Measurements from ENCODE around the gene LIN7A. TPM values are rescaled to one million over a fixed set of nuclear protein-coding genes. Genes with fewer than 3 reads are reported as not detected.
A peak's percentile ranks its signal among the peaks of the same experiment; 100 is the strongest.

LIN7A gene
- total and polyA plus RNA-seq, 2 donors from 2014 or later, result 9.7 to 9.9 TPM

DNA sequence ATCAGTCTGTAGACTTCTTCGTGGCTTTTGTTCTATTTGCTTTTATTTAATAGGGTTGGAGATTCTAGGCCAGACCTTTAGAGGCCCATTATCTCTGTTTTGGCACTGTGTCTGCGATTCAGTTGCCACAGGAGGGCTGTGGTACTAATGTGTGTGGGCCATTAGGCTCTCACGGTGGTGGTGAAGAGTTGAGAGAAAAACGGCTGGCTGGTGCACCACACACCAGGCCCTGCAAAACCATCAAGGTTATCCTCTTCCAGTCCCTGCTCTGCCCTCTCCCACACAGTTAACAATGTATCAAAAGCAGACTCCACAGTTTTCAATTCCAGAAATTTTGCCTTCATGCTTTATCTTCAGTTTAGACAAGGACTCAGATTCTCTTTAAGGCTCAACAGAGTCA is 123.3 kb downstream of the LIN7A start:
- Histone ChIP-seq H3K9me3 (ENCODE audit: control insufficient read depth in 2 of 3, insufficient read depth in 1 of 3, low read length in 3 of 3) (no peaks in the 10 kb centered on the region), H3K9ac (ENCODE audit: low read length in 3 of 3) (no peak overlapping the region), H3K4me1 (ENCODE audit: control insufficient read depth in 2 of 3, insufficient read depth in 2 of 3, low read depth in 1 of 3, low read length in 3 of 3) (no peaks in the 10 kb centered on the region), H3K4me3 (ENCODE audit: low read length in 3 of 3) (no peak overlapping the region), H3K36me3 (ENCODE audit: control insufficient read depth in 2 of 3, insufficient read depth in 3 of 3, low read length in 3 of 3) (peaks cover 0 to 3% (median 0%) of the 10 kb centered on the region in 3 donors), H3K27me3 (ENCODE audit: control insufficient read depth, insufficient read depth, low read length) (no peaks in the 10 kb centered on the region), H3K27ac (ENCODE audit: low read depth in 2 of 2, low read length in 2 of 2) (no peak overlapping the region)
- intact Hi-C loops (cut with DNase I), result no loop called here
- DNase-seq, result no peak
- FAIRE-seq, result no peak
- TF ChIP-seq, protein P1, sequence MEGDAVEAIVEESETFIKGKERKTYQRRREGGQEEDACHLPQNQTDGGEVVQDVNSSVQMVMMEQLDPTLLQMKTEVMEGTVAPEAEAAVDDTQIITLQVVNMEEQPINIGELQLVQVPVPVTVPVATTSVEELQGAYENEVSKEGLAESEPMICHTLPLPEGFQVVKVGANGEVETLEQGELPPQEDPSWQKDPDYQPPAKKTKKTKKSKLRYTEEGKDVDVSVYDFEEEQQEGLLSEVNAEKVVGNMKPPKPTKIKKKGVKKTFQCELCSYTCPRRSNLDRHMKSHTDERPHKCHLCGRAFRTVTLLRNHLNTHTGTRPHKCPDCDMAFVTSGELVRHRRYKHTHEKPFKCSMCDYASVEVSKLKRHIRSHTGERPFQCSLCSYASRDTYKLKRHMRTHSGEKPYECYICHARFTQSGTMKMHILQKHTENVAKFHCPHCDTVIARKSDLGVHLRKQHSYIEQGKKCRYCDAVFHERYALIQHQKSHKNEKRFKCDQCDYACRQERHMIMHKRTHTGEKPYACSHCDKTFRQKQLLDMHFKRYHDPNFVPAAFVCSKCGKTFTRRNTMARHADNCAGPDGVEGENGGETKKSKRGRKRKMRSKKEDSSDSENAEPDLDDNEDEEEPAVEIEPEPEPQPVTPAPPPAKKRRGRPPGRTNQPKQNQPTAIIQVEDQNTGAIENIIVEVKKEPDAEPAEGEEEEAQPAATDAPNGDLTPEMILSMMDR (IDR thresholded peaks at IDR 0.05; ENCODE audit: borderline replicate concordance, extremely low read depth, insufficient read depth), result no peak

DNA sequence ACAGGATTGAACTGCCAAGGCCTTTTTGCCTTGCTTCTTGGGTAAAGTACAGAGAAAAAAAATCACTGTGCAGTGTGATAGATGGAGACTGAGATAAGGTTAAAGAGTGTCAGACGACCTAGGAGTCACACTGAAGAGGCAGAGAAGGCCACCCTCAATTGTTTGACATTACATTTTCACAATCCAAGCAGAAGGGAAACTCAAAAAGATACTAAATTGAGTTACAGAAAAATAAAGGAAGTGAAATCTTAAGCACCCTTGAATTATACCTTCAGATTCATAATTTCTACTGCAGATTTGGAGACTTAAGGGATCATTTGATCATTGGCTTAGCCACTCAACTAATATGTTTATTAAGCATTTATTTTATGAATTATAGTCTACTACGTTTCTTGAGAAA is 123.9 kb downstream of the LIN7A start:
- no peak overlapping the region for H3K27ac ChIP-seq (ENCODE audit: low read depth in 2 of 2, low read length in 2 of 2)
- no peak for DNase-seq

DNA sequence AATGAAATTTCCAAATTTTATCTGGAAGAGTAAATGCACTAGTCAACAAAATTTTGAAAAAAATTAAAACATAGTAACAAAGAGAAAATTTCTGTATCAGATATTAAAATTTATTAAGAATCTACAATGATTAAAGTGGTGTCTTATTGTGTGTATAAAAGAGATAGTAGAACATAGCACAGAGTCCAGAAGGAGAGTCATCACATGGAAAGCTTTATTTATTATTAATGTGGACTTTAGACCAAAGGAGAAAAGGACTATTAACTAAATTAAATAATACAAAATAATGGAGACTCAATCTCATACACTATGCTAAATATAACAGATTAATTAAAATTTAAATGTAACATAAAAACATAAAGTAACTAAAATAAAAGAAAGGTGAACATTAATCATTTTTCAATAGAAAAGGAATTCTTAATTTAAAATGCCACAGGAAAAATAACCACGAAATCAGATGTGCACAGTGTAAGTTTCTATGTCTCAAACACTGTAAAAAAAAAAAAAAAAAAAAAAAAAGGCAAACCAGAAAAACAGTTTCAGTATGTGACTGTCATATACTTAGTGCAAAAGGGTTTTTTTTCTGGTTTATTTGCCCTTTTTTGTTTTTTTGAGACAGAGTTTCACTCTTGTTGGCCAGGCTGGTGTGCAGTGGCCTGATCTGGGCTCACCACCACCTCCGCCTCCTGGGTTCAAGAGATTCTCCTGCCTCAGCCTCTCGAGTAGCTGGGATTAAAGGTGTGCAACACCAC is 125.6 kb downstream of the LIN7A start:
- Histone ChIP-seq H3K9ac (ENCODE audit: low read length in 3 of 3) (no peak overlapping the region), H3K9me3 (ENCODE audit: control insufficient read depth in 2 of 3, insufficient read depth in 1 of 3, low read length in 3 of 3) (no peaks in the 10 kb centered on the region), H3K4me1 (ENCODE audit: control insufficient read depth in 2 of 3, insufficient read depth in 2 of 3, low read depth in 1 of 3, low read length in 3 of 3) (no peaks in the 10 kb centered on the region), H3K36me3 (ENCODE audit: control insufficient read depth in 2 of 3, insufficient read depth in 3 of 3, low read length in 3 of 3) (peaks cover 0 to 3% (median 0%) of the 10 kb centered on the region in 3 donors), H3K27me3 (ENCODE audit: control insufficient read depth, insufficient read depth, low read length) (no peaks in the 10 kb centered on the region), H3K4me3 (ENCODE audit: low read length in 3 of 3) (no peak overlapping the region), H3K27ac (ENCODE audit: low read depth in 2 of 2, low read length in 2 of 2) (no peak overlapping the region)
- FAIRE-seq (peak; percentile 54), DNase-seq (no peak)
- TF ChIP-seq, protein P1 (IDR thresholded peaks at IDR 0.05; ENCODE audit: borderline replicate concordance, extremely low read depth, insufficient read depth), result no peak
- intact Hi-C loops (cut with DNase I), result no loop called here

More for the DNA sequence above, 123.9 kb downstream of the LIN7A start:
- peaks cover 0 to 3% (median 0%) of the 10 kb centered on the region in 3 donors for H3K36me3 ChIP-seq (ENCODE audit: control insufficient read depth in 2 of 3, insufficient read depth in 3 of 3, low read length in 3 of 3)
- H3K4me3 ChIP-seq (ENCODE audit: low read length in 3 of 3), result no peak overlapping the region
- FAIRE-seq, result no peak
- H3K27me3 ChIP-seq (ENCODE audit: control insufficient read depth, insufficient read depth, low read length), result no peaks in the 10 kb centered on the region
- TF ChIP-seq, protein P1 (IDR thresholded peaks at IDR 0.05; ENCODE audit: borderline replicate concordance, extremely low read depth, insufficient read depth), result no peak
- intact Hi-C loops (cut with DNase I), result no loop called here
- H3K9me3 ChIP-seq (ENCODE audit: control insufficient read depth in 2 of 3, insufficient read depth in 1 of 3, low read length in 3 of 3), result no peaks in the 10 kb centered on the region
- H3K4me1 ChIP-seq (ENCODE audit: control insufficient read depth in 2 of 3, insufficient read depth in 2 of 3, low read depth in 1 of 3, low read length in 3 of 3), result no peaks in the 10 kb centered on the region
- no peak overlapping the region for H3K9ac ChIP-seq (ENCODE audit: low read length in 3 of 3)
